HG03280 (cell line): ENCODE data around the gene IL17C.

Experiments used
- ATAC-seq: cut with Tn5 transposase; IDR thresholded peaks from one replicate; pipeline ENCODE4 v1.9.1; 2021; ENCODE audit warnings: mild to moderate bottlenecking, moderate library complexity; ENCODE audit not compliant: unreplicated experiment

IL17C gene, protein sequence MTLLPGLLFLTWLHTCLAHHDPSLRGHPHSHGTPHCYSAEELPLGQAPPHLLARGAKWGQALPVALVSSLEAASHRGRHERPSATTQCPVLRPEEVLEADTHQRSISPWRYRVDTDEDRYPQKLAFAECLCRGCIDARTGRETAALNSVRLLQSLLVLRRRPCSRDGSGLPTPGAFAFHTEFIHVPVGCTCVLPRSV

DNA sequence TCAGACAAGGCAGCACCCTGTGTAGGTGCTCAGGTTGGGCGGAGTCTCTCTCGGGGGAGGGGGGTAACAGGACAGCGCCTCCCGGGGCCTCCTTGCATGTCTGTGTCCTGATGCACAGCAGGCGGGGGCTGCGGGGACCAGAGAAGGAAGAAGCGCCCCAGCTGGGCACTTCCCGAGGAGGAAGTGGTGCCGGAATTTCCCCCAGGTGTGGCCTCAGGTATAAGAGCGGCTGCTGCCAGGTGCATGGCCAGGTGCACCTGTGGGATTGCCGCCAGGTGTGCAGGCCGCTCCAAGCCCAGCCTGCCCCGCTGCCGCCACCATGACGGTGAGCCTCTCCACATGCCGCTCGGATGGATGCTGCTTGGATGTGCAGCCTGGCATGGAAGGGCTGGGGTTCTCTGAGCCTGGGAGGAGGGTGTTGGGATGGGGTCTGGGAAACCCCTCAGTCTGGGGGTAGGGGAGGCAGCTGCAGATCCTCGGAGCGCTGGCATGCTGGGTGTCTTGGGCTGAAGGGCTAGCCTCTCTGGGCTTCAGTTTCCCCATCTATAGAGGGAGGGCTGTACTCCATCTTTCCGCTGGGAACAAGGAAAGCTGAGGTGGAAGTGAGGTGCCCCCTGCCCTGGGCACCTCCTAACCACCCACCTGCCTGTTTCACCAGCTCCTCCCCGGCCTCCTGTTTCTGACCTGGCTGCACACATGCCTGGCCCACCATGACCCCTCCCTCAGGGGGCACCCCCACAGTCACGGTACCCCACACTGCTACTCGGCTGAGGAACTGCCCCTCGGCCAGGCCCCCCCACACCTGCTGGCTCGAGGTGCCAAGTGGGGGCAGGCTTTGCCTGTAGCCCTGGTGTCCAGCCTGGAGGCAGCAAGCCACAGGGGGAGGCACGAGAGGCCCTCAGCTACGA, at the start of gene IL17C:
TSS of gene IL17C (plus strand) at position 250 of the 908 bp plus-strand sequence. CDS start at position 320, 70 bp downstream.
- ATAC-seq, result no peak

DNA sequence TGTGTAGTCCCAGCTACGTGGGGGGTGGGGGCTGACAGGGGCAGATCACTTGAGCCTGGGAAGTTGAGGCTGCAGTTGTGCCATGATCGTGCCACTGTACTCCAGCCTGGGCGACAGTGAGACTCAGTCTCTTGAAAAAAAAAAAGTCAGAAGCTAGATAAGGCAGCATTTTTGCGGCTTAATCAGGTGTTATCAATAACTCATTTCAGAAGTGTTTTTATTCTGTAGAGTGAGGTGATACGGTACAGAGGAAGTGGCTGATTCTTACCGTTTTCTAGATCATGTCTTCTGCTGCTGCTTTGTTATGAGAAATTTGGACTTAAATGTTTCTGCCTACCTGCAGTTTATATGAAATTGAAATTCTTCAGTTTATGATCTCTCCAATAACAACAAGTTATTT, 49.6 kb upstream of the IL17C start:
- ATAC-seq, result no peak

- no peak for ATAC-seq
Observed at GRCh38 chr16:88589441-88589840, 48.9 kb upstream of the IL17C start.

- no peak for ATAC-seq
Observed at GRCh38 chr16:88591577-88592021, 46.8 kb upstream of the IL17C start.

GRCh38 chr16:88593061-88593460, 45.3 kb upstream of the IL17C start:
- ATAC-seq, result no peak

GRCh38 chr16:88593489-88593888, 44.9 kb upstream of the IL17C start:
- ATAC-seq, result no peak

GRCh38 chr16:88593910-88594309, 44.5 kb upstream of the IL17C start:
- ATAC-seq, result no peak

GRCh38 chr16:88595101-88595500, 43.3 kb upstream of the IL17C start:
- ATAC-seq, result no peak

- no peak for ATAC-seq
Observed at GRCh38 chr16:88595921-88596320, 42.5 kb upstream of the IL17C start.

GRCh38 chr16:88596483-88596882, 41.9 kb upstream of the IL17C start:
- no peak for ATAC-seq

DNA sequence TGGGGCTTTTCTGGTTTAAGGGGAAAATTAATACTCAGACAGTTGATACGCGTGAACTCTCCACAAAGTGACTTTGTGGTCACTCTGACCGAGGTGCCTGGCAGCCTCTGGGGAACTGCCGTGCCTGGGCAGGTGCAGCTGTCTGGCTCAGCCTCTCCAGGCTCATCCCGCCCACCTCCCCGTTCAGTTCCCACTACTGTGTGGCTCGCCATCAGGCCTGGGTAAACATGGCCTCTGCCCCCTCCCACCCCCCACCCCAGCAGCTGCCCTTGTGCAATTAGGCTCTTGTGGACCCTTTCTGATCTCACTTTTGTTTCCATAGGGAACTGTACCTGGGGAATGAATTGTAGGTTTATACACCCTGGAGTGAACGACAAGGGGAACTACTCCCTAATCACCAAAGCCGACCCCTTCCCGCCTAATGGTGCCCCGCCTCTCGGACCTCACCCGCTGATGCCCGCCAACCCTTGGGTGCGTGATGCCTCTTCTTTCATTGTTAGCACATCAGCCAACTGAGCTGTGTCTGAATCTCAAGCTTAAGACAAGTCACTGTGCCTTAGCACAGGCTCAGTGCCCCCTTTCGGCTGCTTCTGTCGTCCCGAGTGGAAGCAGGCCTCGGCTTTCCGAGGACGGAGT, 40.4 kb upstream of the IL17C start:
- no peak for ATAC-seq

GRCh38 chr16:88599092-88599733, 39.2 kb upstream of the IL17C start:
- no peak for ATAC-seq

DNA sequence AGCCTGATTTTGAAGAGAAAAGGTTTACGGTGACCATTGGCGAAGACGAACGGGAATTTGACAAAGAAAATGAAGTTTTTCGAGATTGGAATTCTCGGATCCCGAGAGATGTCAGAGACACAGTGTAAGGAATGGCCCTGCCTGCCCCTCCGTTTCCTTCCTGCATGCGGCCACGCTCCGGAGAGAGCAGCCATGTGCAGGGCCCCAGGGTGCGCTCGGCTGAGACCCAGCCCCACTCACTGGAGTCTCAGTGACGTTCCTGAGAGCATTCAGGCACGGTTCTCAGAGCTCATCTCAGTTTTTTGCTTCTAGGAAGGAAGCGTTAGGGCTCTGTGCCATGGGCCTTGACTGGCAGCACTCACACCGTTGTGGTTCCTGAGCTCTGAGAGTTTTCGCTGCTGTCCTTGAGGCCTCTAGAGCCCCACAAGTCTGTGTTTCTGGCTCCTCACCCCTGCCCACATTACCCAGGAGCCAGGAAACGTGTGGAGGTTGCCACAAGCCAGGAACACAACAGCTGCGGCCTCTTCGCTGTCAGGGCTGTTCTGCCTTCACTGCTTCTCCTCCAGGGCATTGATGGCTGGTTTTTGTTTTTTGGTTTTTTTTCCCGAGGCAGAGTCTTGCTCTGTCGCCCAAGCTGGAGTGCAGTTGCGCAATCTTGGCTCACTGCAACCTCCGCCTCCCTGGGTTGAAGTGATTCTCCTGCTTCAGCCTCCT, 38.4 kb upstream of the IL17C start:
- ATAC-seq, result no peak

GRCh38 chr16:88600539-88600896, 37.9 kb upstream of the IL17C start:
- ATAC-seq, result no peak

DNA sequence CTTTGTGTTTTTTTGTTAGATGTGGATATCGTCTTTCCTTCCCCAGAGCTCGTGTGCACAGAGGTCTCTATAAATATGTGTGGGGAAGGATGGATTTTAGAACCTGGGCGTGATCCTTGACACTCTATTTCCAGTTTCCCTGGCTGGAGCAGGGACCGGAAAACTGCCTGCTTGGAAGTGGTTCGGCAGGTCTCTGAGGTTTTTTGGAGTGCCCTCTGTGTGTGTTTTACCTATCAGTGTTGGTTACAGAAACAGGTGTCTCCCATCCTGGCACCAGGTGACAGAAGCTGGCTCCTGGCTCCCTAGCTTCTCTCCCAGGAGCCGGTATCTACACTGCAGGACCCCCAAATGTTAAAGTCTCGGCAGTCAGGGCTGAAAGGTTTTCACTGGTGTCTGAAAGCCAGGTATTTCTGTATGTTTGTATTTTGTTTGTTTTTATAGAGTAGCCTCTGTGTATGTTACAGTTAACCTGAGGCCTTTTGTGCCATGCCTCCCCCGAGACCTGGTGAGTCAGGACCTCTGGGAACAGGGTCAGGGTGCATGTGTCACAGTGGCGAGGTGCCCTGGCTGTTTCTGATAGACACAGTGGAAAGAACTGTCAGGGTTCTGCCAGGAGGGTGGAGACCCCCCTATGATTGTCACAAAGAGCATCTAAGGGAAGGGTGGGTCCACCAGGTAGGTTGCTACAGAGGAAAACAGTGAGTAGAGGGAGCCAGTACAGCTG, 36.9 kb upstream of the IL17C start:
- ATAC-seq, result no peak

DNA sequence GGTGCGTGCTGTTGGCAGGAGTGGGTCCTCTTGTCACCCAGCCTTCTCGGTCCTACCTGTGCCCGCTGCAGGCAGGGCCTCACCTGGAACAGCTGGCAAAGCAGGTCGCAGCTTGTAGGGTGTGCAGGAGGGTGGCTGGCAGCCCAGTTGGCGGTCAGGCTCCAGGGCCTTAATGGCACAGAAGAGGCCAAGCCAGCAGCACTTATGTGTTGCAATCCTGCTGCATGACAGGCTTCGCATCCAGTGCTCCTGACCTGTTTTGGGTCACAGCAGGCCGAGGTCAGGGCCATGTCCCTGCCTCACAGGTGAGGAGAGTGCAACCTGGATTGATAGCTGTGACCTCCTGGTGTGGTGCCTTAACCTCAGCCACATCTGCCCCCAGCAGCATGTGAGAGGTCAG, 36.3 kb upstream of the IL17C start:
- ATAC-seq, result no peak

- no peak for ATAC-seq
Observed at GRCh38 chr16:88605186-88606147, 32.9 kb upstream of the IL17C start.

GRCh38 chr16:88606148-88606757, 32.1 kb upstream of the IL17C start:
- no peak for ATAC-seq
